ENCODE data around the gene CALR.
"Not testable (repeated sequence)": the region's sequence is repeated elsewhere in the genome, so short reads cannot be mapped to it uniquely, and the experiment has no call there.

Gene CALR

GRCh38 chr19:12948612-12949362, 10.4 kb downstream of the CALR start:
- in situ Hi-C loops (cut with MboI; ENCODE audit: low pct_unique_long_range_greater_than_20kb, low sequenced_read_pairs): no loop called here
- no peak for DNase-seq

DNA sequence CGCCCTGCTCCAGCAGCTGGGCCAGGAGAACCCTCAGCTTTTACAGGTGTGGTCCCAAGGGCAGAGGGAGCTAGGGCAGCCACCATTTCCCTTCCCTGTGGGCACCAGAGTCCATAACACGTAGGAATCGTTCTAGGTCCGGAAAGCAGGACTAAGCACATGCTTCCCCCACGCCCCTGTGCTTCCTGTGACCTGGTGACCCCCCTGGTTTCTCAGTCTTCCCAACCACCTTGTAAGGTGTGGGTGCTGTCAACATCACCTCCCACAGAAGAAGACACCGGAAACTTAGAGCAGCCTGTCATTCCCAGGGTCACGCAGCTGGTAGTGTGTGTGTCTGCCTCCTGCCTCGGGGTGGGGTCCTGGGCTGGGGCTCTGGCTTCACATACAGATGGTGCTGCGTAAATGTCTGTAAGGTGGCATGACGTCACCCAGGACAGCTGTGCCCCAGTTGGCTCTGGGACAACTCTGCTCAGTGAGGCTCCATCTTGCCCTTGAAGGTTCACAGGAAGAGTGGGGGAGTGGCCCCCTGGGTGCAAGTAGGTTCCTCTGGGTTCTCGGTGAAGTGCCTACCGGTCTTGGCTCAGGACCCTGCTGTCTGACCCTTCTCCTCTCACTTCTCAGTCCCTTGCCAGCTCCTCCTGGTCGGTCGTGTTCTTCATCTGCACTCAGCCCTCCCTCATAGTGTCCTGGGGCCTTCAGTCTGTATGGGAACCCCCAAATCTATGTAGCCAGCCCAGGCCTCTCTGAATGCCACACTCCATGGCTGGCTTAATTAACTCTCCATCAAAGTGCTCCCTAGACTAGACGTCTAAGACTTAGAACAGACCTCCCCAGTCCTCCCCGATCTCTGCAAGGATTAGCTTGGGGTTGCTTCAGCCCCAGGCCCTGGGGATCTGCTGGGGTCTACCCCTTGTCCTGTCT, 11.2 kb downstream of the CALR start:
- in situ Hi-C loops (cut with MboI; ENCODE audit: low pct_unique_long_range_greater_than_20kb, low sequenced_read_pairs): no loop called here
- DNase-seq: no peak

- DNase-seq; in situ Hi-C loops (cut with MboI; ENCODE audit: low pct_unique_long_range_greater_than_20kb, low sequenced_read_pairs): not testable (repeated sequence)
These were observed 13.6 kb downstream of the CALR start for GRCh38 chr19:12952050-12952449.

DNA sequence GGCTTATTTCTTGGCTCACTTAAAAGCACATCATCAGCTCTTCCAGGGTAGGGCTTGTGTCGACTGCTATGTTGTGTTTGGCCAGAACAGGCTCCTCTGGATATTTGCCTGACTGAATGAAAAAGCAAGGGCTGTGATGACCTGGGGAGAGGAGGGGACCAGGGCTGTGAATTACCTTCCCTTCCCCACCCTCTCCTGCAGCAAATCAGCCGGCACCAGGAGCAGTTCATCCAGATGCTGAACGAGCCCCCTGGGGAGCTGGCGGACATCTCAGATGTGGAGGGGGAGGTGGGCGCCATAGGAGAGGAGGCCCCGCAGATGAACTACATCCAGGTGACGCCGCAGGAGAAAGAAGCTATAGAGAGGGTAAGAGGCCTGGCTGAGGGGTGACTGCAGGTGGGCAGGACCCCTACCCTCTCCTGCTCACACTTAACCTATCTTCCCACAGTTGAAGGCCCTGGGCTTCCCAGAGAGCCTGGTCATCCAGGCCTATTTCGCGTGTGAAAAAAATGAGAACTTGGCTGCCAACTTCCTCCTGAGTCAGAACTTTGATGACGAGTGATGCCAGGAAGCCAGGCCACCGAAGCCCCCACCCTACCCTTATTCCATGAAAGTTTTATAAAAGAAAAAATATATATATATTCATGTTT, 14.2 kb downstream of the CALR start:
- in situ Hi-C loops (cut with MboI; ENCODE audit: low pct_unique_long_range_greater_than_20kb, low sequenced_read_pairs): no loop called here
- no peak for DNase-seq

- in situ Hi-C loops (cut with MboI; ENCODE audit: low pct_unique_long_range_greater_than_20kb, low sequenced_read_pairs): no loop called here
- DNase-seq: no peak
These were observed 14.9 kb downstream of the CALR start for GRCh38 chr19:12953138-12953798.

DNA sequence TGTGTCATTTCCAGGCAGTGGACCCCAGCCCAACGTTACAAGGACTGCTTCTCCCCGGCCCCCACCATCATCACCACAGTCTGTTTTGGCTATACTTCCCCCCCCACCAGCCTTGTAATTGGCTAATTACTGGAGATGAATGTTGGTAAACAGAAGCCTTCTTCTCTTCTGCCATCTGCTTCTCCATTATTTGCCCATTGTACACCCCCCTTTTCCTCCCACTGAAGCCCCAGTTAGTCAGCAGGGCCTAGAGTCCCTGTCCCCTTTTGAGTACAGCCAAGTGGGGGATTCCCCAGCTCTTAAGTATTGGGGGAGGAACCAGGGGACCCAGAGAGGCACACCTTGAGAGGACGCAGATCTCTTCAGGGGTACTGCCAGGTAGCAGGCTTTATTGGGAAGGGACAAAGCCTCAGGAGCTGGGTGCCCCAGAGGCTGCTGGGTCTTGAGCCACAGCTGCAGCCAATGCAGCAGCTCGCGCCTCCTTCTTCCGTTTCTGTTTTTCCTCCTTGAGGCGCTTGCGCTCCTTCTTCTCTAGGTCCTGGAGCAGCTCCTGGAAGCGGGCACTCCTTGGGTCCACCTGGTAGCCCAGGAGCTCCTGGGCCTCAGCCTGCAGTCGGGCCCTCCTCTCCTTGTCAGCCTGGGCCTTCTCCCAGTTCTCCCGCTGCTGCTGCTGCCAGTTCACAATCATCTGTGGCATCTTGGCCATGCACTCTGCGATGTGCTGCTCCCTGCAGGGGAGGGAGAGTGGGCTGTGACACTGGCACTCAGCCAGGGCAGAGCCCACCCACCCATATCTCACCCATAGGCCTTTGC, 15.6 kb downstream of the CALR start:
- DNase-seq: no peak
- in situ Hi-C loops (cut with MboI; ENCODE audit: low pct_unique_long_range_greater_than_20kb, low sequenced_read_pairs): no loop called here

GRCh38 chr19:12954612-12954962, 16.2 kb downstream of the CALR start:
- in situ Hi-C loops (cut with MboI; ENCODE audit: low pct_unique_long_range_greater_than_20kb, low sequenced_read_pairs): no loop called here
- DNase-seq: no peak

- in situ Hi-C loops (cut with MboI; ENCODE audit: low pct_unique_long_range_greater_than_20kb, low sequenced_read_pairs); DNase-seq: not testable (repeated sequence)
These were observed 17.2 kb downstream of the CALR start for GRCh38 chr19:12955575-12955974.

GRCh38 chr19:12955996-12956395, 17.6 kb downstream of the CALR start:
- no peak for DNase-seq
- in situ Hi-C loops (cut with MboI; ENCODE audit: low pct_unique_long_range_greater_than_20kb, low sequenced_read_pairs): no loop called here

DNA sequence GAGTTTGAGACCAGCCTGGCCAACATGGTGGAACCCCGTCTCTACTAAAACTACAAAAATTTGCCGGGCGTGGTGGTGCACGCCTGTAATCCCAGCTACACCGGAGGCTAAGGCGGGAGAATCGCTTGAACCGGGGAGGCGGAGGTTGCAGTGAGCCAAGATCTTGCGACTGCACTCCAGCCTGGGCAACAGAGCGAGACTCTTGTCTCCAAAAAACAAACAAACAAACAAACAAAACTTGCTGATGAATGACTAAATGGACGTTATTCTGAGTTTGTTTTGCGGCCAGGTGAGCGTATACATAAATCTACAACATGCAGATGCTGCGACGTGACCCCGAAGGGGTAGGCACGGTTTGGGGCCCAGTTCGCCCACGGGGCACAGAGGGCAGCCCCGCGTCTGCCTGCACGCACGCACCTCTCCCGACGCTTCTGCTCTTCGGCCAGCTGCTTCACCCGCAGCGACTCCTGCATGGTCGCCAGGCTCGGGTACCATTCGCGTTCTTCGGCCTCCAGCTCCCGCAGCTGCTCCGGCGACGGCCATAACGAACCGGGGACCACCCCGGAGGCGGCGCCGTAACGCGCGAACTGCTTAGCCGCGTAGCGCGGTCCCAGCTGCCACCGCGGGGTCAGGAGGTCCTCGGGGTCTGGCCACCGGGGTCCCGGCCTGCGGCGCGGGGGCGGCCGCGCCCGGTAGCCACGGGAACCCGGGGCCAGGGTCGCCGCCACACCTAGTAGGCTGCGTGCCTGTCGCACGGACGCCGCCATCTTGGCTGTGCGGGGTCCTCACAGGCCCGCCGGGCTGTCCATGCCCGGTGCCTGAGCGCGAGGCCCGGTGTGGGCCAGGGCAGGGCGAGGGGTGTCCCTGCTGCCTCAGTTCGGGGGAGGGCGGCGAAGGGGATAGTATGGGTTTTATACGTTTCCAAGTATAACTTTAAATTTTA, 18.3 kb downstream of the CALR start, which contains the start of gene GADD45GIP1:
GADD45GIP1 (minus strand) TSS at position 778 of the 943 bp plus-strand sequence; CDS start at position 767, 11 bp downstream.
- peak; percentile 88 for DNase-seq
- in situ Hi-C loops (cut with MboI; ENCODE audit: low pct_unique_long_range_greater_than_20kb, low sequenced_read_pairs): no loop called here

- DNase-seq; in situ Hi-C loops (cut with MboI; ENCODE audit: low pct_unique_long_range_greater_than_20kb, low sequenced_read_pairs): not testable (repeated sequence)
These were observed 19.1 kb downstream of the CALR start for GRCh38 chr19:12957389-12957952.

GRCh38 chr19:12959481-12959880, 21.1 kb downstream of the CALR start:
- DNase-seq: no peak
- in situ Hi-C loops (cut with MboI; ENCODE audit: low pct_unique_long_range_greater_than_20kb, low sequenced_read_pairs): no loop called here

DNA sequence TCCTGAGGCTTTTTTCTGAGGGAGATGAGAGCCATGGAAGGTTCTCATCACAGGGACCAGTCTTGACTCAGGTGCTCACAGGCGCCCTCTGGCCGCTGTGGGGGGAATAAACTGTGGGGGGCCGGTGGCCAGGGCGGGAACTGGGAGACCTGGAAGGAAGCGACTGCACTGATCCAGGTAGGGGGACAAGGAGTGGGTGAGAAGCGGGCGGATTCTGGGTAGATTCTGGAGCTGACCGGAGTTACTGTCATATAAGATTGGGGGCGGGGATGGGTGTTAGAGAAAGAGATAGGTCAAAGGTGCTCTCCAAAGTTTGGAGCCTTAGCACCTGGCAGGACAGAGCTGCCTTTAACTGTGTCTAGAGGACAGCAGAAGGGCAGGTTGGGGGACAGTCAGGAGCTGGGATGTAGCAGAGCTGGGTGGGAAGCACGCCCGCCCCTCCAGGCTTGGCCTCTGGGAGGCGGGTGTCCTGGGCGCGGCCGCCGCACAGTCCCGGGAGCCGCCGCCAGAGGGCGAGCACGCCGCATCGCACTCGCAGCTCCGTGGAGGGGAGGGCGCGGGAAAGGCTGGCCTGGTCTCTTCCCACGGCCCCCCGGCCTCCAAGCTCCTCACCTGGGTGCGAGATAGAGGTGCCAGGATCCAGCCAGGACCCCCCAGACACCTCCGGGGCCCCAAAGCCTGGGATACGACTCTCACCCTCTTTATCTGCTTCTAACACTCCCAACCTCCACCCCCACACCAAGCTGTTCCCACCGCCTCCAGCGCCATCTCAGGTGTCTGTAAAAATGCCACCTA, 26.8 kb downstream of the CALR start:
- in situ Hi-C loops (cut with MboI; ENCODE audit: low pct_unique_long_range_greater_than_20kb, low sequenced_read_pairs): no loop called here
- peak; percentile 90 for DNase-seq

DNA sequence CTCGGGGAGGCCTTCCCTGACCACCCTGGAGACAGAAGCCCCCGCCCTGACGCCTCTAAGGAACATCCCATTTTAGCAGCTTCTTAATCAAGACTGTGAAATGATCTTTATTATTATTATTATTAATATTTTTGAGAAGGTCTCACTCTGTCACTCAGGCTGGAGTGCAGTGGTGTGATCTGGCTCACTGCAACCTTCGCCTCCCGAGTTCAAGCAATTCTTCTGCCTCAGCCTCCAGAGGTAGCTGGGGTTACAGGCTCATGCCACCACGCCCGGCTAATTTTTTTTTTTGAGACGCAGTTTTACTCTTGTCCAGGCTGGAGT, 27.4 kb downstream of the CALR start:
- in situ Hi-C loops (cut with MboI; ENCODE audit: low pct_unique_long_range_greater_than_20kb, low sequenced_read_pairs): no loop called here
- no peak for DNase-seq

DNA sequence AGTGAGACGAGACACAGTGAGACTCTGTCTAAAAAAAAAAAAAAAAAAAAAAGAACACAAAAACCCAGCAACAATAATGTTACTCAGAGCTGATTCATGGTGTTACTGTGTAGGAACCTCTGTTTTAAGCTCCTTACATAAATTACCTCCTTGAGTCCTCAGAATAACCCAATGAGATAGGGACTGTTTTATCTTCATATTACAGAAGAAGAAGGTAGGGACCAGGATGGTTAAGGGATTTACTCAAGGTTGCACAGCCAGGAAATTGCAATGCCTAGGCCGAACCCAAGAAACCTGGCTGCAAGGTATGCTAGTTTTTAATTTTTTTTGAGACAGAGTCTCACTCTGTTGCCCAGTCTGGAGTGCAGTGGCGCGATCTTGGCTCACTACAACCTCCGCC, 29.5 kb downstream of the CALR start:
- in situ Hi-C loops (cut with MboI; ENCODE audit: low pct_unique_long_range_greater_than_20kb, low sequenced_read_pairs): no loop called here
- no peak for DNase-seq

- DNase-seq: no peak
These were observed 31.0 kb downstream of the CALR start, which contains the start of gene DAND5 for GRCh38 chr19:12969292-12969988. DAND5 (plus strand) TSS chr19:12969576; CDS start chr19:12969661, 85 bp downstream.

More at GRCh38 chr19:12969292-12969988, 31.0 kb downstream of the CALR start, which contains the start of gene DAND5:
- in situ Hi-C loops (cut with MboI; ENCODE audit: low pct_unique_long_range_greater_than_20kb, low sequenced_read_pairs): no loop called here
